ENCODE results near the gene CA10.

- TF ChIP-seq CTCF (IDR thresholded peaks at IDR 0.05), result no peak
- no peak for TF ChIP-seq EZH2 (IDR thresholded peaks at IDR 0.05; ENCODE audit: borderline replicate concordance, insufficient read depth, low read depth, low read length, poor library complexity, severe bottlenecking)
These were observed 545.8 kb downstream of the CA10 start for GRCh38 chr17:51612692-51613091.
